Measurements from ENCODE around the gene TDRD6.

DNA sequence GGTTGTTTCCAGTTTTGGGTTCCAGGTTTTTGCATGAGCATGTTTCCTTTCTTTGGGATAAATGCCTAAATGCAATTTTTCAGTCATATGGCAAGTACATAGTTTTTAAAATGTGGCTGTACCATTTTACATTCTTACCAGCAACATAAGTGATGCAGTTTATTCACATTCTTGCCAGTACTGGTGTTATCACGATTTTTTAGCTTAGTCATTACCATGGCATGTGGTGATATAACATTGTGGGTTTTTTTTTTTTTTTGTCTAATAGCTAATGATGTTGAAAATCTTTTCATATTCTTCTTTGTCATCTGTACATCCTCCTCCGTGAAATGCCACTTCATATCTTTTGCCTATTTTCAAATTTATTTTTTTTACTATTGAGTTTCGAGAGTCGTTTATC, 2.9 kb upstream of the TDRD6 start:
- no peak for TF ChIP-seq POLR2AphosphoS2 (IDR thresholded peaks at IDR 0.05; ENCODE audit: low read depth, low read length)
- TF ChIP-seq ATF7 (IDR thresholded peaks at IDR 0.05; ENCODE audit: low read depth), result no peak
- no peak for TF ChIP-seq POLR2A (IDR thresholded peaks at IDR 0.05; ENCODE audit: low read depth, low read length)
- TF ChIP-seq, protein P1, sequence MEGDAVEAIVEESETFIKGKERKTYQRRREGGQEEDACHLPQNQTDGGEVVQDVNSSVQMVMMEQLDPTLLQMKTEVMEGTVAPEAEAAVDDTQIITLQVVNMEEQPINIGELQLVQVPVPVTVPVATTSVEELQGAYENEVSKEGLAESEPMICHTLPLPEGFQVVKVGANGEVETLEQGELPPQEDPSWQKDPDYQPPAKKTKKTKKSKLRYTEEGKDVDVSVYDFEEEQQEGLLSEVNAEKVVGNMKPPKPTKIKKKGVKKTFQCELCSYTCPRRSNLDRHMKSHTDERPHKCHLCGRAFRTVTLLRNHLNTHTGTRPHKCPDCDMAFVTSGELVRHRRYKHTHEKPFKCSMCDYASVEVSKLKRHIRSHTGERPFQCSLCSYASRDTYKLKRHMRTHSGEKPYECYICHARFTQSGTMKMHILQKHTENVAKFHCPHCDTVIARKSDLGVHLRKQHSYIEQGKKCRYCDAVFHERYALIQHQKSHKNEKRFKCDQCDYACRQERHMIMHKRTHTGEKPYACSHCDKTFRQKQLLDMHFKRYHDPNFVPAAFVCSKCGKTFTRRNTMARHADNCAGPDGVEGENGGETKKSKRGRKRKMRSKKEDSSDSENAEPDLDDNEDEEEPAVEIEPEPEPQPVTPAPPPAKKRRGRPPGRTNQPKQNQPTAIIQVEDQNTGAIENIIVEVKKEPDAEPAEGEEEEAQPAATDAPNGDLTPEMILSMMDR (IDR thresholded peaks at IDR 0.05 in 2 of 3, conservative IDR thresholded peaks at IDR 0.05 in 1 of 3; ENCODE audit: control insufficient read depth in 2 of 3, extremely low read depth in 1 of 3, insufficient read depth in 1 of 3, low read depth in 3 of 3, low read length in 3 of 3), result no peak
